HepG2 (cell line): Measurements from ENCODE around the gene PUDP. TPM values are rescaled to one million over a fixed set of nuclear protein-coding genes. Genes with fewer than 3 reads are reported as not detected.

ENCODE experiments used
- CC2D1A ChIP-seq: sonication (generic); formaldehyde crosslinking; IDR thresholded peaks from 2 replicates; pipeline ENCODE4 v1.8.1; 2023; ENCODE audit warnings: mild to moderate bottlenecking, missing genetic modification reagents
- KLF13 ChIP-seq: sonication (generic); formaldehyde crosslinking; IDR thresholded peaks from 2 replicates; pipeline ENCODE4 v1.4.0; 2020; ENCODE audit warnings: mild to moderate bottlenecking, missing genetic modification reagents
- MAFG ChIP-seq: sonication (generic); formaldehyde crosslinking; IDR thresholded peaks from 2 replicates; pipeline ENCODE4 v1.5.1; 2020; ENCODE audit warnings: mild to moderate bottlenecking, missing genetic modification reagents
- NFYC ChIP-seq: IDR thresholded peaks from 2 replicates; pipeline ENCODE4 v1.6.1; 2016; ENCODE audit warnings: missing genetic modification reagents, missing compliant biosample characterization
- SNAPC4 ChIP-seq: sonication (generic); formaldehyde crosslinking; IDR thresholded peaks from 2 replicates; pipeline ENCODE4 v1.4.0; 2020; ENCODE audit warnings: mild to moderate bottlenecking, missing genetic modification reagents
- ZBTB4 ChIP-seq: sonication (generic); formaldehyde crosslinking; IDR thresholded peaks from 2 replicates; pipeline ENCODE4 v1.4.0; 2020; ENCODE audit warnings: missing genetic modification reagents, mild to moderate bottlenecking, borderline replicate concordance
- polyA plus RNA-seq, 8 experiments: library from polyadenylated mRNA; depleted of rRNA in 3 of 8; stranded (reverse) in 7 of 8; unstranded in 1 of 8; fragments of >200 nt; fragmentation: Illumina TruSeq in 4 of 8; extraction: Trizol in 4 of 8; gene quantifications; 2 replicates each; pipeline versions ENCODE4 v1.2.1 to v1.2.3, GENCODE V29; 2011 to 2016; ENCODE audit warnings: low read depth in 4 of 8, missing spikeins in 1 of 8, mixed read lengths in 1 of 8; ENCODE audit not compliant: insufficient read depth in 1 of 8
- total RNA-seq, 5 experiments: library from RNA; depleted of rRNA; stranded (reverse); fragments of >200 nt; fragmentation: Illumina TruSeq; extraction: Trizol; gene quantifications; 2 replicates each; pipeline ENCODE4 v1.2.3, GENCODE V29; 2016; ENCODE audit warnings: low read depth in 1 of 5

PUDP gene
- total and polyA plus RNA-seq, 2 of the 13 experiments (the other 11 are each of a cell fraction or from before 2014, with no cell fraction given), result 7.5 to 23.5 TPM

- TF ChIP-seq ZBTB4 (CRISPR knock-in tag) (no peak), CC2D1A (no peak), NFYC (CRISPR knock-in tag) (no peak), SNAPC4 (CRISPR knock-in tag) (no peak), KLF13 (CRISPR knock-in tag) (no peak), MAFG (CRISPR knock-in tag) (no peak)
Measured at GRCh38 chrX:7106649-7107048, 41.3 kb downstream of the PUDP start (continued).
